HepG2 (cell line): Measurements from ENCODE around the gene STIP1. TPM values are rescaled to one million over a fixed set of nuclear protein-coding genes. Genes with fewer than 3 reads are reported as not detected.

Experiments
- CBFB ChIP-seq: sonication (generic); formaldehyde crosslinking; IDR thresholded peaks from 2 replicates; pipeline ENCODE4 v1.4.0; 2020; ENCODE audit warnings: missing genetic modification reagents
- CC2D1A ChIP-seq: sonication (generic); formaldehyde crosslinking; IDR thresholded peaks from 2 replicates; pipeline ENCODE4 v1.8.1; 2023; ENCODE audit warnings: mild to moderate bottlenecking, missing genetic modification reagents
- DZIP1 ChIP-seq: sonication (generic); formaldehyde crosslinking; IDR thresholded peaks from 2 replicates; pipeline ENCODE4 v1.5.0; 2020; ENCODE audit warnings: mild to moderate bottlenecking, missing genetic modification reagents
- KDM5B ChIP-seq: sonication (generic); formaldehyde crosslinking; IDR thresholded peaks from 2 replicates; pipeline ENCODE4 v1.4.0; 2020; ENCODE audit warnings: missing genetic modification reagents, mild to moderate bottlenecking, borderline replicate concordance
- SNRNP70 ChIP-seq: fragments of 200-400 bp; formaldehyde crosslinking; IDR thresholded peaks from 2 replicates; pipeline ENCODE4 v1.6.1; 2017; ENCODE audit warnings: mild to moderate bottlenecking, low read depth, low read length, moderate library complexity
- SP1 ChIP-seq, 2 experiments: fragments of 450-650 bp in 1 of 2; sonication (generic) in 1 of 2; formaldehyde crosslinking in 1 of 2; IDR thresholded peaks; 2 replicates each; pipeline versions ENCODE4 v1.4.0 to v1.6.1; 2016 to 2020; ENCODE audit warnings: missing genetic modification reagents in 1 of 2
- TBX3 ChIP-seq: fragments of 450-650 bp; IDR thresholded peaks from 2 replicates; pipeline ENCODE4 v1.6.1; 2017; ENCODE audit warnings: antibody characterized with exemption, mild to moderate bottlenecking, inconsistent platforms, borderline replicate concordance
- TFAP4 ChIP-seq: sonication (generic); IDR thresholded peaks from 2 replicates; pipeline ENCODE4 v1.6.1; 2016; ENCODE audit warnings: low read depth, borderline replicate concordance
- ZNF674 ChIP-seq: sonication (generic); formaldehyde crosslinking; IDR thresholded peaks from 2 replicates; pipeline ENCODE4 v1.5.0; 2020; ENCODE audit warnings: low read depth, mild to moderate bottlenecking, missing genetic modification reagents
- ZNF747 ChIP-seq: sonication (generic); formaldehyde crosslinking; IDR thresholded peaks from 2 replicates; pipeline ENCODE4 v1.8.1; 2023; ENCODE audit warnings: missing genetic modification reagents, mild to moderate bottlenecking, borderline replicate concordance
- ZNF792 ChIP-seq: IDR thresholded peaks from 2 replicates; pipeline ENCODE4 v1.6.1; 2016
- polyA plus RNA-seq, 8 experiments: library from polyadenylated mRNA; depleted of rRNA in 3 of 8; stranded (reverse) in 7 of 8; unstranded in 1 of 8; fragments of >200 nt; fragmentation: Illumina TruSeq in 4 of 8; extraction: Trizol in 4 of 8; gene quantifications; 2 replicates each; pipeline versions ENCODE4 v1.2.1 to v1.2.3, GENCODE V29; 2011 to 2016; ENCODE audit warnings: low read depth in 4 of 8, missing spikeins in 1 of 8, mixed read lengths in 1 of 8; ENCODE audit not compliant: insufficient read depth in 1 of 8
- total RNA-seq, 5 experiments: library from RNA; depleted of rRNA; stranded (reverse); fragments of >200 nt; fragmentation: Illumina TruSeq; extraction: Trizol; gene quantifications; 2 replicates each; pipeline ENCODE4 v1.2.3, GENCODE V29; 2016; ENCODE audit warnings: low read depth in 1 of 5
- TF ChIP-seq, protein P1 (sequence below): sonication (generic); formaldehyde crosslinking; IDR thresholded peaks from 2 replicates; pipeline ENCODE4 v1.4.0; 2020; ENCODE audit warnings: missing genetic modification reagents, borderline replicate concordance
- TF ChIP-seq, protein P2 (sequence below): sonication (generic); formaldehyde crosslinking; IDR thresholded peaks from 2 replicates; pipeline ENCODE4 v1.8.1; 2022; ENCODE audit warnings: low read depth, mild to moderate bottlenecking, missing genetic modification reagents
- TF ChIP-seq, protein P3 (sequence below): IDR thresholded peaks from 2 replicates; pipeline ENCODE4 v1.6.1; 2016; ENCODE audit warnings: control low read depth

Gene STIP1
- total and polyA plus RNA-seq, 2 of the 13 experiments (the other 11 are each of a cell fraction or from before 2014, with no cell fraction given): 81.1 to 217 TPM

DNA sequence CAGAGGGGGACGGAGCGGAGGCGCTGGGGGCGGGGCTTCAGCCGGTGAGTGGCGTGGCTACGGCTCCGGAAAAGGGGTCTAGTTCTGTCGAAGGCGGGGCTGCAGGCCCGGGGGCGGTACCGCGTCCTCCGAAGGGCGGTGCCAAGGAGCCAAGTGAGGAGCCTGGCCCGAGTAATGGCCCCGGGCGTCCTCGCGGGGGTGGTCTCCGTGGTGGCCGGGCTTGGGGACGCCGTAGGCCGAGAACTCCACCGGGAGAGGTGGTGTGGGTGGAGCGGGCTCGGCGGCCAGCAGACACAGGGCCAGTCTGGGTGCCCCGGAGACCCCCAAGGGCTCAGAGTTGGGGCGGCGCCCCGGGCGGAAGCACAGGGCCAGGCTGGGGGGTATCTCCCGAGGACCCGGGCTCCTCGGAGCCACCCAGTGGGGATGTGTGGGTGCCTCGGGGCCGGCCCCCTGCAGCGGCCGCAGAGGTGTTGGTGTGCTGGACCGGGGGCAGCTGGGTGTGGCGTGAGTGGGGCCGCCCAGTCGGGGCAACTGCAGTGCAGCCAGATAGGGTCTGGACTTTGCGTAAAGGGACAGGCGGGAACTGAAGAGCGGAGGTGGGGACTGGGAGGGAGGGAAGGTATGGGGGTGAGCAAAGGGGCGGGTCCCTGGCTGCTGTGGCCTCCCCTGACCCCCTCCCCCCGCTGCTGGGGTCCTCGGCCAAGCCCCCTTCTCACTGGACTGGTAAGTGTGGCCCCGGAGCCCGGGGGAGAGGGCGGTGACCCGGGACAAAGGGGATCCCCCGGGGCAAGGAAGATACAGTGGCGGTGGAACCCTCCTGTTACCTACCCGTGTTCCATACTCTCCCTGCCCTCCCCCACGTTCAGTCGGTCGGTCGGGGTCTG, 55.8 kb downstream of the STIP1 start (continued):
- TF ChIP-seq, protein P1, sequence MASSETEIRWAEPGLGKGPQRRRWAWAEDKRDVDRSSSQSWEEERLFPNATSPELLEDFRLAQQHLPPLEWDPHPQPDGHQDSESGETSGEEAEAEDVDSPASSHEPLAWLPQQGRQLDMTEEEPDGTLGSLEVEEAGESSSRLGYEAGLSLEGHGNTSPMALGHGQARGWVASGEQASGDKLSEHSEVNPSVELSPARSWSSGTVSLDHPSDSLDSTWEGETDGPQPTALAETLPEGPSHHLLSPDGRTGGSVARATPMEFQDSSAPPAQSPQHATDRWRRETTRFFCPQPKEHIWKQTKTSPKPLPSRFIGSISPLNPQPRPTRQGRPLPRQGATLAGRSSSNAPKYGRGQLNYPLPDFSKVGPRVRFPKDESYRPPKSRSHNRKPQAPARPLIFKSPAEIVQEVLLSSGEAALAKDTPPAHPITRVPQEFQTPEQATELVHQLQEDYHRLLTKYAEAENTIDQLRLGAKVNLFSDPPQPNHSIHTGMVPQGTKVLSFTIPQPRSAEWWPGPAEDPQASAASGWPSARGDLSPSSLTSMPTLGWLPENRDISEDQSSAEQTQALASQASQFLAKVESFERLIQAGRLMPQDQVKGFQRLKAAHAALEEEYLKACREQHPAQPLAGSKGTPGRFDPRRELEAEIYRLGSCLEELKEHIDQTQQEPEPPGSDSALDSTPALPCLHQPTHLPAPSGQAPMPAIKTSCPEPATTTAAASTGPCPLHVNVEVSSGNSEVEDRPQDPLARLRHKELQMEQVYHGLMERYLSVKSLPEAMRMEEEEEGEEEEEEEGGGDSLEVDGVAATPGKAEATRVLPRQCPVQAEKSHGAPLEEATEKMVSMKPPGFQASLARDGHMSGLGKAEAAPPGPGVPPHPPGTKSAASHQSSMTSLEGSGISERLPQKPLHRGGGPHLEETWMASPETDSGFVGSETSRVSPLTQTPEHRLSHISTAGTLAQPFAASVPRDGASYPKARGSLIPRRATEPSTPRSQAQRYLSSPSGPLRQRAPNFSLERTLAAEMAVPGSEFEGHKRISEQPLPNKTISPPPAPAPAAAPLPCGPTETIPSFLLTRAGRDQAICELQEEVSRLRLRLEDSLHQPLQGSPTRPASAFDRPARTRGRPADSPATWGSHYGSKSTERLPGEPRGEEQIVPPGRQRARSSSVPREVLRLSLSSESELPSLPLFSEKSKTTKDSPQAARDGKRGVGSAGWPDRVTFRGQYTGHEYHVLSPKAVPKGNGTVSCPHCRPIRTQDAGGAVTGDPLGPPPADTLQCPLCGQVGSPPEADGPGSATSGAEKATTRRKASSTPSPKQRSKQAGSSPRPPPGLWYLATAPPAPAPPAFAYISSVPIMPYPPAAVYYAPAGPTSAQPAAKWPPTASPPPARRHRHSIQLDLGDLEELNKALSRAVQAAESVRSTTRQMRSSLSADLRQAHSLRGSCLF (CRISPR knock-in tag): no peak
- TF ChIP-seq CC2D1A (CRISPR knock-in tag): no peak
- TF ChIP-seq DZIP1 (CRISPR knock-in tag): no peak; the same call in 1 of the 2 replicates
- no peak for TF ChIP-seq SP1 (IDR thresholded peaks at IDR 0.05)
- peak; percentile 78 for TF ChIP-seq SP1 (CRISPR knock-in tag; IDR thresholded peaks at IDR 0.05)
- TF ChIP-seq, protein P2, sequence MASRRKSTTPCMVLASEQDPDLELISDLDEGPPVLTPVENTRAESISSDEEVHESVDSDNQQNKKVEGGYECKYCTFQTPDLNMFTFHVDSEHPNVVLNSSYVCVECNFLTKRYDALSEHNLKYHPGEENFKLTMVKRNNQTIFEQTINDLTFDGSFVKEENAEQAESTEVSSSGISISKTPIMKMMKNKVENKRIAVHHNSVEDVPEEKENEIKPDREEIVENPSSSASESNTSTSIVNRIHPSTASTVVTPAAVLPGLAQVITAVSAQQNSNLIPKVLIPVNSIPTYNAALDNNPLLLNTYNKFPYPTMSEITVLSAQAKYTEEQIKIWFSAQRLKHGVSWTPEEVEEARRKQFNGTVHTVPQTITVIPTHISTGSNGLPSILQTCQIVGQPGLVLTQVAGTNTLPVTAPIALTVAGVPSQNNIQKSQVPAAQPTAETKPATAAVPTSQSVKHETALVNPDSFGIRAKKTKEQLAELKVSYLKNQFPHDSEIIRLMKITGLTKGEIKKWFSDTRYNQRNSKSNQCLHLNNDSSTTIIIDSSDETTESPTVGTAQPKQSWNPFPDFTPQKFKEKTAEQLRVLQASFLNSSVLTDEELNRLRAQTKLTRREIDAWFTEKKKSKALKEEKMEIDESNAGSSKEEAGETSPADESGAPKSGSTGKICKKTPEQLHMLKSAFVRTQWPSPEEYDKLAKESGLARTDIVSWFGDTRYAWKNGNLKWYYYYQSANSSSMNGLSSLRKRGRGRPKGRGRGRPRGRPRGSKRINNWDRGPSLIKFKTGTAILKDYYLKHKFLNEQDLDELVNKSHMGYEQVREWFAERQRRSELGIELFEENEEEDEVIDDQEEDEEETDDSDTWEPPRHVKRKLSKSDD (CRISPR knock-in tag): 0 out of 2 replicates have a peak, but pooled peaks have one; percentile 22
- no peak for TF ChIP-seq ZNF674 (CRISPR knock-in tag)
- TF ChIP-seq KDM5B (CRISPR knock-in tag): 0 out of 2 replicates have a peak, but pooled peaks have one; percentile 4
- TF ChIP-seq SNRNP70: no peak
- peak; percentile 63; the same call in 1 of the 2 replicates for TF ChIP-seq TBX3
- TF ChIP-seq TFAP4: no peak
- TF ChIP-seq CBFB (CRISPR knock-in tag): 0 out of 2 replicates have a peak, but pooled peaks have one; percentile 27
- TF ChIP-seq ZNF747 (CRISPR knock-in tag): peak; percentile 33
- TF ChIP-seq ZNF792: no peak
- TF ChIP-seq, protein P3, sequence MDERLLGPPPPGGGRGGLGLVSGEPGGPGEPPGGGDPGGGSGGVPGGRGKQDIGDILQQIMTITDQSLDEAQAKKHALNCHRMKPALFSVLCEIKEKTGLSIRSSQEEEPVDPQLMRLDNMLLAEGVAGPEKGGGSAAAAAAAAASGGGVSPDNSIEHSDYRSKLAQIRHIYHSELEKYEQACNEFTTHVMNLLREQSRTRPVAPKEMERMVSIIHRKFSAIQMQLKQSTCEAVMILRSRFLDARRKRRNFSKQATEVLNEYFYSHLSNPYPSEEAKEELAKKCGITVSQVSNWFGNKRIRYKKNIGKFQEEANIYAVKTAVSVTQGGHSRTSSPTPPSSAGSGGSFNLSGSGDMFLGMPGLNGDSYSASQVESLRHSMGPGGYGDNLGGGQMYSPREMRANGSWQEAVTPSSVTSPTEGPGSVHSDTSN (CRISPR knock-in tag): peak; percentile 82
